GM18858 (cell line): Measurements from ENCODE around the gene TEX29.

Experiments used
- ATAC-seq: cut with Tn5 transposase; IDR thresholded peaks from one replicate; pipeline ENCODE4 v1.9.1; 2021; ENCODE audit not compliant: unreplicated experiment

Gene TEX29

DNA sequence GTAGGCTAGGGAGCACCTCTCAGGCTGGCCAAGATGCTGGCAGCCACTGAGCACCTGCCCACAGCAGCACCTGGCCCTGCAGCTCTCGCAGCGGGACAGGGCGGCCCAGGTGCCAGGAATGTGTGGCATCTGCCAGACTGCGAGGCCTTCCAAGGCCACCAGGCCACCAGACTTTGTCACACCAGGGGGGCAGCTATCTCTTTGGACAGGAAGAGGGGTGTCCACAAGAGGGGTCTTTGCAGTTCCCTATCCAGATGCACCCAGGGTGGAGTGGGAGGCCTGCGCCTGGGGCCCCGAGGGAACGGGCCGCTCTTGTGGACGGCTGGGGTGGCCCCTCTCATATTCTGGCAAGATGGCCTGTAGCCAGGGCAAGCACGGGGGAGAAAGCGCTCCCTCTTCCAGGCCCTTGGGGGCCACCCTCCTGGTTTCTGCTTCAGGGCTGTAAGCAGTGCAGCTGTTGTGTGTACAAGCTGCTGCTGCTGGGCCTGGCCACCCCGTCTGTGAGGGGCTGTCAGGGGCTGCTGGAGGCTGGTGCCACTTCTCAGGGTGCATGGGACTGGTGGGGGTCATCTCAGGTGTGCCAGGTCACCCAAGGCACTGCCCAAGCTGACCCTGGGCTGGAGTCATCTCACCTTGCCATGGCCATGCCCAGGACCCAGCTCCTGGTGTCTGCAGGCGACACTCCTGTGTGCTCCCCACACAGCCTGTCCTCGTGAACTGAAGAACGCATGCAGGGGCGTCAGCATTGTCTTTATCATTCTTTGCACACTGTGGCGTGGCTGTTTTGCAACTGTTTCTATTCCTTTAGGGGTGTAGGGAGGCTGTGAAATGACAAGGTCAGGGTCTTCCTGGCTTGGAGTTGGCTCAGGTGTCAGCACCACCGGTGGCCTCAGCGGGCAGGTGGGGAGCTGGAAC is 1.8 kb downstream of the TEX29 start:
- ATAC-seq, result no peak

DNA sequence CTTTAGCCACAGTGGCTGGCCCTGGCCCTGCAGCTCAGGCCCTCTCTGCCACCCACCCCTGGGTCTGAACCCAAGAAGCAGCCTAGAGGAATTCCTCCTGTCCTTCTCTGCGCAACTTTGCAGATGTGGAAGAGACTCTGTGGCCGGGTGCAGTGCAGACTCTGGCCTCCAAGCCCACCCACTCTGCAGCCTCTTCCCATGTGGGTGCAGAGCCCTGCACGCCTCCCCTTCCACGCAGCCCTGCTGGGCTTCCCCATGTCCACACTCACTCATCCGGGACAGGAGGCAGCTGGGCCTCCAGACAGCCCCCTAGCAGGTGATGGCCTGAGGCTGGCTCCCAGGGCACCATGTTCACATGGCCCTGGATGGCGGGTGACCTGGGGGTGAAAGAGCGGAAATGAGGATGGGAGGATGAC is 2.5 kb downstream of the TEX29 start:
- no peak for ATAC-seq

DNA sequence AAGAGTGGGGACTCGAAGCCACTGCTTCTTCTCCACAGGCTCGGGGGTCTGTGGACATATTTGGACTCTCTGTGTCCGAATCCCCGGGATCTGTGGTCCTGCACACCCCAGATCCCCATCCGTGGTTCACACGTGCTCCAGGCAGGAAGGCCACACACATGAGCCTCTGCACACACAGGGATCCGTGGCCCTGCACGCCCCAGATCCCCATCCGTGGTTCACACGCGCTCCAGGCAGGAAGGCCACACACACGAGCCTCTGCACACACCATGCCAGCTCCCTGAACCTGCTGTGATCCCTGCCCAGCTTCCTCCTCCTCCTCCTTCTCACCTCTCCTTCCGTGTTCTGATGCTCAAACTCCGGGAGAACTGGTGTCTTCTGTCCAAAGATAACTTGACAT is 3.1 kb downstream of the TEX29 start:
- no peak for ATAC-seq

DNA sequence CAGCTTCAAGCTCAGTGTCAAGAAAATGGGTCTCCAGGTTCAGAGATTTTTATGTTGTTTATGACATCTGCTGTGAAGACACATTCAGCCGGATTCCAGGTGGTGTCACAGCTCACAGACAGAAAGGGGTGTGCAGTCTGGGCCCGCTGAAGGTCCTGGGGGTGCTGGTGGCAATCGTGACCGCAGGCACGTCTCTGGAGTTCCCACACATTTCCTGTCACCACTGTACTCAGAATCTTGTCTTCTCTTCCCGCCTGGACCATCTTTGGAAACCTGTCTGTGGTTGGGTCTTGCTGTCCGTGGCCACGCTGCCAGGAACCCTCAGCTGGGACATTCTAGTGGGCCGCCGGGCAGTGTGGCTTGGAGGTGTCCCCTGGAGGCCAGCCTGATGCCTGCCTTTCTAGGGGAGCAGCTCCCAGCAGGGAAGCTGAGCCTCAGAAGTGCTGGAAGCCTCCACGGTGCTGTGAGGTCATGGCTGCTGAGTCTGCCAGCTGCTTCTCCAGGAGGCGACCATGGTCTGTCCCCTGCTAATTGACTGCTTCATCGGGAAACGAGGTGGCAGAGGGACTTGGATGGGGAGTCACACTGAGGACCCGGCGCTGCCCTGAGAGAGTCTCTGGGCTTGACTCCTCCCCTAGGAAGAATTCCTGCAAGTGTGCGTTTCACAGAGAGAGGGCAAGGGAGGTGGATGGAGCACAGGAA is 3.7 kb downstream of the TEX29 start:
- ATAC-seq, result no peak

DNA sequence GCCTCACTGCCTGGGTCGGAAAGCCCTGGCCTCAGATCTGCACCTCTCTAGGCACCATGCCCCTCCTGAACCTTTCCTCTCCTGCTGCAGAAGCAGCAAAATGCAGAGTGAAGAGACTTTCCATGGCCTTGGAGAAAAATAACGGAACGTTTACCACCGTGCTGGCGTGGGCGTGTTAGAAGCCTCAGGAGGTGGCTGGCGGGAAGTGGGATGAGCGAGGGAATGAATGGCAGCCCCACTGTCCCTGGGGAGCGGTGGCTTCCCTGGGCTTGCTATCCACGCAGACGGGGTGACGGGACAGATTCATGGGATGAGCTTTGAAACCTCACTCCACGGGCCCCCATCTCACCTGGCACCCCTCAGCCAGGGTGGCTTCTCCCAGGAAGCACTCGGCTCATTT is 4.3 kb downstream of the TEX29 start:
- no peak for ATAC-seq

DNA sequence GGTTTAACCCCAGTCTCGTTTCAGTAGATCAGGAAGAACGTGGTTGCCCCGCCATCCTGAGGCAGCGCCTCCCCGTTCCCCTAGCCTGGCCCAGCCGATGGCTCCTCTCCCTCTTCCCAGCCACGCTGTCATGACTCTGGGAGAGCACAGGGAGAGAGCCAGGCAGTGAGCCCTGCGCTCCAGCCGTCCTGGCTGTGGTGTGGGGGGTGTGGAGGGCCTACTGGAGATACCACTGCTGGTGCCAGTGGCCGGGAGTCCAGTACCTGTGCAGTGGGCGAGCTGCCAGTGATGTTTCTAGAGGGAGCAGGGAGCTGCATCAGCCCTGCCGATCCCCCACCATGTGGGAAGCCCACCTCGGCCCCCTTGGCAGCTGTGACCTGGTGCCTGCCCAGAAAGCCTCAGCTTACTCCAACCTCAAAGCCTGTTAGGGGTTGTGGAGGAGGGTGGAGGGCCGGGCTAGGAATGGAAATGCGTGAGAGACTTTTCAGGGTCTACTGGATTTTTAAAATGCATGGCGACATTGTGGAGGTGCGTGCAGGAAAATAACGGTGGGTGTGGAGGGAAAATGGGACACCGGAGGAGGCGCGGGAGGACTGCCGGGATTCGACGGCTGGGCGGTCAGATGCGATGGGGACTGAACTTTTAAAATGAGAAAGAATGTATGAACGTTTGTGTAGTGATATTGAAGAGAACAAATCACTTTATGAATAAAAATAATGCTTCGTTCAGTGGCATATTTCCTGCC is 4.9 kb downstream of the TEX29 start:
- ATAC-seq, result no peak

DNA sequence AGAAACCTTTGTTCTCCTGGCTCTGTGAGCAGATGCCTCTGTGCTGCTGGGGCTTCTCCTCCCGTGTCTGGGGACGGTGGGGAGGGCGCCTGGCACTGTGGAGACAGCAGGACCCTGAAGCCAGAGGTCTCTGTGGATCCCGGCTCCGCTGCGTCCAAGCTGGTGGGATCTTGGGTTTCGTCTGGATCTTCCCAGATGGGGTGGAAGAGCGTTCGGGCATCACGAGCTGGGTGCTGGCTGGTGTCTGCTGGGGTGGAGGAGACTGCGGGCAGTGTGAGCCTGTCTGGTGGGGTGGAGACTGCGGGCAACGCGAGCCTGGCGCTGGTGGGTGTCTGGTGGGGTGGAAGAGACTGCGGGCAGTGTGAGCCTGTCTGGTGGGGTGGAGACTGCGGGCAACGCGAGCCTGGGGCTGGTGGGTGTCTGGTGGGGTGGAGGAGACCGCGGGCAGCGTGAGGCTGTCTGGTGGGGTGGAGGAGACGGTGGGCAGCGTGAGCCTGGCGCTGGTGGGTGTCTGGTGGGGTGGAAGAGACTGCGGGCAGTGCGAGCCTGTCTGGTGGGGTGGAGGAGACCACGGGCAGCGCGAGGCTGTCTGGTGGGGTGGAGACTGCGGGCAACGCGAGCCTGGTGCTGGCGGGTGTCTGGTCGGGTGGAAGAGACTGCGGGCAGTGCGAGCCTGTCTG is 5.6 kb downstream of the TEX29 start:
- ATAC-seq, result no peak

DNA sequence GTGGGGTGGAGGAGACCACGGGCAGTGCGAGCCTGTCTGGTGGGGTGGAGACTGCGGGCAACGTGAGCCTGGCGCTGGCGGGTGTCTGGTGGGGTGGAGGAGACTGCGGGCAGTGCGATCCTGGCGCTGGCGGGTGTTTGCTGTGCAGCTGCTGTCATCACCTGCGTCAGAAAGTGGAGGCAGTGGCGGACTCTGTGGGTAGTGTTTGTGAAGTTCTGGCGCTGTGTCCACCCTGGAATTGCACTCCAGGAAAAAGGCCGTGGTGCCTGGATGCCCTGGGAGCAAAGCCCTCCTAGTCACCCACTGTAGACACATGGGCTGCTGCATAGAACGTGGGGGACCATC is 6.2 kb downstream of the TEX29 start:
- ATAC-seq, result no peak

DNA sequence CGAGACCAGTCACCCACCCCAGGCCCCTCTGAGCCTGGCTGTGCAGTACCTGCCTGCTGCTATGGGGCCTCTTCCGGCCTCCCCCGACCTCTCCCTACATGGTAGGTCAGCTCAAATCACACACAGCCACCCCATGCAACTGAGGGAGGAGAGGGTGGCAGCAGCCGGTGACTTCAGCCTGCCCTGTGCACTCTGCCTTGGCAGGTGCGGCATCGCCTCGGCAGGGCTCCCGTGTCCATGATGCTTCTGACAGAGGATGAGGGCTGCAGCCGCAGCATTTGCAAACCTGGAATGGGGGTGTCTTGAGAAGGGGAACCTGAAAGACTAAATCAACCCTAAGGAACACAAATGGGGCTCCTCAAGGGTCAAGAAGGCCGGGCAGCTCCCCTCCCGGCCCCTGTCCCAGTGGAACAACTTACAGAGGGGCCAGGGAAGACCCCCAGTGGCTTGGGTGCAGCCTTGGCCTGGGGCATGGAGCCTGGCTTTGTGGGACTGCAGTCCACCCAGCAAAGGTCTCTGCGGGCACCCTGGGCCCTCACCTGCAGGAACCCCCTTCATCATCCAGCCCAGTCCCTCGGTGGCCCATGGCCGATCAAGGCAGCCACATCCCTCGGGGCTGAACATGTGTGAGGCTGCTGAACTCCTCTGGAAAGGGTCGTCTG is 6.7 kb downstream of the TEX29 start:
- ATAC-seq, result no peak

DNA sequence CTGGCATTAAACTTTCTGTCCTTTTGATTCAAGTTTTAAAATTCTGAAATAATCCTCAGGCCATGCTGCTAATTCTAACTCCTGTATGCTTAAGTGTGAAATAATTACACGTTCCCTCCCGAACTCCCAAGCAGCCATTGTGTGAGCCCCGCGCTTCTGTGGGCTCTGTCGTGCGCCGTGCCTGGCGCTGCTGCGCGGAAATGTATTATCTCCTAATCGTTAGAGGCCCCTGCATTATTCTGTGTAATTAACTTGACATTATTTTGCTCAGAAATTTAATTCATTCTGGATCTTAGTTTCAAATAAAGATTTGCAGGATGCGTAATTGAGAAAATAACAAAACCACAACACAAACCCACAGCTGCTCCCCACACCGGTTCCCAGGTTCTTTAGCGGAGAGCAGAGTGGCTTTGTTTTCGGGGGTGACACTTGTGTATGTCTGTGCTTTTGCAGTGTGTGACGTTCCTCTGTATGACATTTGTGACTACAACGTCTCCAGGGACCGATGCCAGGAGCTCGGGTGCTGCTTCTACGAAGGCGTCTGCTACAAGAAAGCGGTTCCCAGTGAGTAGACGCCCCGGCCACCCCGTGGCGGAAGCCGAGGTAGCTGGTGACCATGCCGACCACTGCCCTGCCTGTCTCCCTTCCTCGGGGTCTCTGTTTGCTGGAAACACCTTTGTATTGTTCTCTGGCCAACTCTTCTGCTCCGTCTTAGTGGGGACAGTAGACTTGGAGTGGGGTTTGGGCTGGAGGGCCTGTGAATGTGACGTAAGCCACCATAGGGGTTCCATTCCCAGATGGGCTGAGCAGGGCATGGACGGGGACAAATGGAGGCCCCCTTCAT is 7.5 kb downstream of the TEX29 start:
- ATAC-seq, result no peak

DNA sequence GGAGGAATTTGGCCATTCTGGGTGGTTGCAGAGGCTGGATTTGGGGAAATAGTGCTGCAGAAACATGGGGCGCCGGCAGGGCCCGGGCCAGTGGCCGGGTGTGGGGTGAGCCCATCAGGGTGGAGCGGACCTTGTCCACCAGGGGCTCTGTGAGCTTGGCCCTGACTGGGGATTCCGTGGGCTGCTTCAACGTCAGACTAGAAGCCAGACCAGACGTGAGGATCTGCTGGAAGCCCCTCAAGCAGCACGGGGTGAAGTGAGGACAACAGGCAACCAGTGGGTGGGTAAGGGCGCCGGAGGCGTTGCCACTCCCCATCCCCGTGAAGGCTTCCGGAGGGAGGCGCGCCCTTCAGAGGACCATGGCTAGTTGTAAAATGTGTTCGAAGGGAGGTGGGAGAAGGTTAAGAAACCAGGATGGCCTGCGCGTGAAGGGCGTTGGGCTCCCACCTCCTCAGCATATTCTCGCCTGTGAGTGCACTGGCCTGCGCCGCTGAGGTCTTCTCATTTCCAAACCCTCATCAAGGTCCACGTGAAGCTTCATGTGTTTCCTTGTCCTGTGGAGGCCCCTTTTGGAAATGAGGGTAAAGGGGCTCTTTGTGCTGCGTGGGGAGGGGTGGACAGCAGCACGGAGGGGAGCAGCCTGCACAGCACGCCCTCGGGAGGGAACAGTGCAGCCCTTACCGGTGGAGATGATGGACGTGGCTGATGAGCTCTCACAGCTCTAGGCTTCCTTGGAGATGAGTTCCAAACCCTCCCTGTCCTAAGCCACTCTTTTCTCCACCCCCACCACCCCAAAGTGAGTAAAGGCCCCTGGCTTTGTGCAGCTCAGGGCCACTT is 8.3 kb downstream of the TEX29 start:
- ATAC-seq, result no peak

DNA sequence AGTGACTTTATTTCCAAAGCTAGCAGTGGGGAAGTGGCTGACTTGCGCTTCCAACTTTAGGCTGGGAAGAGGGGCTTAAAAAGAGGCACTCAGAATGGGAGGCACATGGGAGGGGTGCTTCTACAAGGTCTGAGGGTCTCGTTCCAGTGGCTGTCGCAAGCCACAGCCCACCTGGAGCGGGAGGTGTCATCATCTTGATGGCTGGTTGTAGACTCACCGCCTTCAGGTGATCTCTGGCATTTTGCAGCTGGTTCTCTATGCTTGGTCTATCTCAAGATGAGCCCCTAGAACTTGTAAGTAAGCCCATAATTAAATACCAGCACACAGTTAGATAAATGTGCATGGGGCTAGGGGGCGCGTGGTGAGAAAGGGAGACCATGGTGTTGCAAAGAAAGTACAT is 9.2 kb downstream of the TEX29 start:
- no peak for ATAC-seq

DNA sequence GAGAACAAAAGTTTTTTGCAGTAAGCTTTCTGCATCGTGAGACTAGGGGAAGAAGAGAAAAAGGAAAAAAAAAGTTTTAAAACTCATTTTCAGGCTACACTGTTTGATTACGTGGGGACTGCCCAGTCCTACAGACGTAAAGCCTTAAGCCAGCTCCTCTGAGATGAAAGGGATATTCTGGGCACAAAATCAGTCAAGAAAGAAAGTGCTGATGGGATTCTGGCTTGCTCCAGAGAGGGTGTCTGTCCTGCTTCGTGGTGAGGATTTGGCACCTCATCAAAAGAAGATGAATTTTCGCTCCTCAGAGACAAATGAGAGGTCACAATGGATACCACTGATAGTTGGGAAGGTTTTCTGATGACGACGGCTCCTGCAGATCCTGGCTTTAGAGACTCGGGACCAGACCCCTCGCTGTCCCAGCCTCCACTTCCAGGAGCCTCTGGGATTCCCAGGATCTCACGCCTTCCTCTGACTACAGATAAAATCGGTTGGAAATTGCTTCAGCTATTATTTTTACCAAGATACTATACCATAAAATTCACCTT is 9.7 kb downstream of the TEX29 start:
- ATAC-seq, result no peak

DNA sequence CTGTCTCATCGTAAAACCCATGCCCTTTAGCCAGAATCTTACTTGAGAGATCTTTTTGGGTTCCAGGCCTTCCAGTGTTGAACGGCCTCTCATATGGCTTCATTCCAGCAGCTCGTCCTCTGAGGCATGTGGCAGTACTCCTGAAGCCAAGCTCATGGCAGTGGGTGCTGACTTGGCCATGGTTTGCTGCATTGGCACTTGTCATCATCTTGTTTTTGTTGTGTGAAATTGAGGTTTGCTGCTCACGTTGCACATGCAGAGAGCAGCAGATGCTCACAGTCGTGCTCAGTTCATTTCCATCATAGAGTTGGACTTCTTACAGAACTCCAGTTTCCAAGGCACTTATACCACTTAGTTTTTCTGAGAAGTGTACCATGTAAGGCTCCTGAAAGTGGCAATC is 14.9 kb downstream of the TEX29 start:
- ATAC-seq, result no peak

DNA sequence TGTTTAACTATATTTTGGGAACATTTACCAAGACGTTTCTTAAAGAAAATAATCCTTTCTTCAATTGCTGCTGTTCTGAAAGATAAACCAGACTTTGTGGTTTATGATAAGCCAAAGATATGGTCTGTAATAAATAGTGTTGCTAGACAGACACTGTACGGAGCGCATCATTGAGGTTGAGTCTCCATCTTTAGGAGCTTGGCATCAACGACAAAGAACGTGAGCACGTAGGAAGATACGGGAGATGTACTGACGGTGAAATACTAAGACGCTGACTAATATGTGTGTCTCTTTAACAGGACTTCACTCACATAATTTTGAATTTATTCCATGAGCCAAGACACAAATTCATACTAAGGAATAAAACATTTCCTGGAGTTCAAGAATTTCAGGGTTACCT is 16.2 kb downstream of the TEX29 start:
- ATAC-seq, result no peak

DNA sequence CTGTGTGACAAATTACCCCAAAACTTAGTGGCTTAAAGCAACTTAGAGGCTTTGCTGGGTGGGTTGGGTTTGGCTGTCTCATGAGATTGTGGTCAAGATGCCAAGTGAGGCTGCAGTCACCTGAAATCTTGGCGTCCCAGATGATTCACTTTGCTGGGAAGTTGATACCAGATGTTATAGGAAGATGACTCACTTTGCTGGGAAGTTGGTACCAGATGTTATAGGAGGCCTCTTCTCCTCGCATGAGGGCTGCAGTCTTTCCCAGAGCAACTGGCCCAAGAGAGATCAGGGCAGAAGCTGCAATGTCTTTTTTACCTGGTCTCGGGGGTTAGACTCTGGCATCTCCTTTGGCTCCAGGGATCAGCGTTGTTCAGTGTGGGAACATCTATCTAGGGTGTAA is 16.8 kb downstream of the TEX29 start:
- no peak for ATAC-seq

DNA sequence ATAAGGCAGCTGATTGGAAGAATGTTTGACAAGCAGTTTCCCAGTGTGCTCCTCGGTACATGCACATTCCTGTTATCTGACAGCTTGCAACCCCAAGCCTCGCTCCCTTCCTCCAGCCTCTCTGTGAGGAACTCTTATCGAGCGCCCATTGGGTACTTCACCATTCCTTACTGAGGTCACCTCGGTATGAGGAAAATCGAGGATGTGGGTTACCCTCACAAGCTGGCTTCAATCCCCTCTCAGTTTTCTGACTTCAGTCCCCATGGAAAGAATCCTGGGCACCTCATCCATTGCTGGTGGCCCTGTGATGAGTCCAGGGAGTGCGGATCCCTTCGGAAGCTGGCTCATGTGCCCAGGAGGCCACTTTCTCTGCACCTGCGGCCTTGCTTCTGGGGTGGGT is 17.3 kb downstream of the TEX29 start:
- no peak for ATAC-seq

DNA sequence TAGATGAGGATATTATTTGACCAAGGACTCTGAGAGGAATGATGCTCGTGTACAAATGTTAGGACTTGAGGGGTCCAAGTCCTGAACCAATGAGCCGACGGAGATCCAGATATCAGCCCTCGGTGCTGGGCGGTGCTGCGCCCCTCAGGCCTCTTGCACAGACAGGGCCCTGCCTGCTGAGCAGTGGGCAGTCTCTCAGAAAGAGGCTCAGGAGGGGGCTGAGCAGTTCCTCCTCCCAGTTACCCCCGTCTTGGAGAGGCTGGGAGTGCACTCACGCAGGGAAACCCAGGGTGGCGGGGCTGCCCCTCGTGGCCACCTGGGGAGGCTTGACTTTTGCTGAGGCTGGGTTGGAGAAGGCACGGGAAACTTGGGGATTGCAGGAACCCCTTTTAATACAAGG is 18.4 kb downstream of the TEX29 start:
- no peak for ATAC-seq
